ENCODE measurements around the gene OAT. TPM values are rescaled to one million over a fixed set of nuclear protein-coding genes. Genes with fewer than 3 reads are reported as not detected.
A peak's percentile ranks its signal among the peaks of the same experiment; 100 is the strongest.

OAT gene
- total RNA-seq, 6 experiments from 2014 or later: 5.2 to 43.8 (median 20.1) TPM

DNA sequence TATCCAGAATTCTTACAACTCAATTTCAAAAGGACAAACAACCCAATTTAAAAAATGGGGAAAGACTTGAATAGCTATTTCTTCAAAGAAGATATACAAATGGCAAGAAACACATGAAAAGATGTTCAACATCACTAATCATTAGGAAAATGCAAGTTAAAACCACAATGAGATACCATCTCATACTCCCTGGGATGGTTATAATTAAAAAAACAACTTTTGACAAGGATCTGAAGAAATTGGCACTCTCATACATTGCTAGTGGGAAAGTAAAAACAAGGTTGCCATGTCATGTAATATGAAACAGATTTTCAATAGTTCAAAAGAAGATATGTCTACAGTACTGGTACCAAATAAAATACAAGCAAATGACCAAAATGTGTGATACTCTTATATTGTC is 9.0 kb downstream of the OAT start:
- no peak overlapping the region for H3K27ac ChIP-seq
- TF ChIP-seq POLR2A (IDR thresholded peaks at IDR 0.05): no peak
- TF ChIP-seq, protein P1, sequence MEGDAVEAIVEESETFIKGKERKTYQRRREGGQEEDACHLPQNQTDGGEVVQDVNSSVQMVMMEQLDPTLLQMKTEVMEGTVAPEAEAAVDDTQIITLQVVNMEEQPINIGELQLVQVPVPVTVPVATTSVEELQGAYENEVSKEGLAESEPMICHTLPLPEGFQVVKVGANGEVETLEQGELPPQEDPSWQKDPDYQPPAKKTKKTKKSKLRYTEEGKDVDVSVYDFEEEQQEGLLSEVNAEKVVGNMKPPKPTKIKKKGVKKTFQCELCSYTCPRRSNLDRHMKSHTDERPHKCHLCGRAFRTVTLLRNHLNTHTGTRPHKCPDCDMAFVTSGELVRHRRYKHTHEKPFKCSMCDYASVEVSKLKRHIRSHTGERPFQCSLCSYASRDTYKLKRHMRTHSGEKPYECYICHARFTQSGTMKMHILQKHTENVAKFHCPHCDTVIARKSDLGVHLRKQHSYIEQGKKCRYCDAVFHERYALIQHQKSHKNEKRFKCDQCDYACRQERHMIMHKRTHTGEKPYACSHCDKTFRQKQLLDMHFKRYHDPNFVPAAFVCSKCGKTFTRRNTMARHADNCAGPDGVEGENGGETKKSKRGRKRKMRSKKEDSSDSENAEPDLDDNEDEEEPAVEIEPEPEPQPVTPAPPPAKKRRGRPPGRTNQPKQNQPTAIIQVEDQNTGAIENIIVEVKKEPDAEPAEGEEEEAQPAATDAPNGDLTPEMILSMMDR (IDR thresholded peaks at IDR 0.05): no peak
- H3K27me3 ChIP-seq: no peaks in the 10 kb centered on the region
- intact Hi-C loops (cut with DNase I): no loop called here
- ATAC-seq (no peak), DNase-seq (no peak)
- H3K4me1 ChIP-seq: peaks cover 0 to 15% (median 7%) of the 10 kb centered on the region in 4 donors
- H3K36me3 ChIP-seq: peaks cover 0 to 9% (median 0%) of the 10 kb centered on the region in 4 donors
- H3K9me3 ChIP-seq: no peaks in the 10 kb centered on the region
- no peak overlapping the region for H3K4me3 ChIP-seq

DNA sequence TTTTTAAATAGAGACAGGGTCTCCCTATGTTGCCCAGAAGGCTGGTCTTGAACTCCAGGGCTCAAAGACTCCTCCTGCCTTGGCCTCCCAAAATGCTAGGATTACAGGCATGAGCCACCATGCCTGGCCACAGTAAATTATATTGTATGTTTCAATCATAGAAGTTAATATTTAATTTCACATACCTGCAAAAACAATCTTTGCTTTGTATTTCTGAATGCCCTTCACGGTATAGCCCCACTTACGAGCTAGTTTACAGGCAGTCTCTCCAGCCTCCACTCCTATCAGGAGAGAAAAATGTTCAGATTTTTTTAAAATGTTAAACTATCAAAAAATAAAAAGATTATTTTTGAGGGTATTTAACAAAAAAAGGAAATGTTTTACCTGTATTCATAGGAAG is 10.4 kb downstream of the OAT start:
- Histone ChIP-seq H3K36me3 (peaks cover 0 to 14% (median 0%) of the 10 kb centered on the region in 4 donors), H3K4me1 (peaks cover 0 to 11% (median 2%) of the 10 kb centered on the region in 4 donors), H3K9me3 (no peaks in the 10 kb centered on the region), H3K4me3 (no peak overlapping the region), H3K27ac (no peak overlapping the region), H3K27me3 (no peaks in the 10 kb centered on the region)
- no peak for ATAC-seq
- 100% methylated on average over 2 of the region's 2 CpGs for WGBS (ENCODE audit: insufficient coverage, low coverage, low lambda C conversion rate, missing lambda C conversion rate)
- intact Hi-C loops (cut with DNase I): no loop called here
- TF ChIP-seq POLR2A (IDR thresholded peaks at IDR 0.05): no peak
- TF ChIP-seq, protein P1 (IDR thresholded peaks at IDR 0.05): no peak
- no peak for DNase-seq

DNA sequence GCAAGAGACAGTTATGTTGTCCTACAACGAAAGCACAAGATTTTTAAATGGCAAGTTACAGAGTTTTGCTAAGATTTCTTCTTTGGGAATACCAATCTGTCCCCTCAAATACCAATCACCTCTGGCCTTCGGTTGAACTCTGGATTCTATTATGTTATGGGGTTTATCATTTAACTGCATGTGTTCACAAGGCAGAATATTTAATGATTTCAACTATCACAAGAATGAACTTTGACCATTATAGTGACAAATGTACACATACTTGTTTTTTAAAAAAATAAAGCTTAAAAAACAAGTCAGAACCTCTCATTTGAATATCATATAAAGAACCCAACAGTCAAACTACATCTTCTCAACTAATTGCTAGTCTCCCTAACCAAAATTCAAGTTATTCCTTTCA is 11.3 kb downstream of the OAT start:
- no peaks in the 10 kb centered on the region for H3K27me3 ChIP-seq
- peaks cover 0 to 21% (median 0%) of the 10 kb centered on the region in 4 donors for H3K36me3 ChIP-seq
- H3K9me3 ChIP-seq: no peaks in the 10 kb centered on the region
- no peak for TF ChIP-seq POLR2A (IDR thresholded peaks at IDR 0.05)
- TF ChIP-seq, protein P1 (IDR thresholded peaks at IDR 0.05): no peak
- intact Hi-C loops (cut with DNase I): no loop called here
- WGBS (ENCODE audit: insufficient coverage, low coverage, low lambda C conversion rate, missing lambda C conversion rate): 53% methylated on average over 2 of the region's 2 CpGs
- H3K4me3 ChIP-seq: no peak overlapping the region
- DNase-seq (no peak), ATAC-seq (peak in 3 of 4 donors; percentile 40 to 49 (median 46))
- H3K4me1 ChIP-seq: peaks cover 0 to 11% (median 2%) of the 10 kb centered on the region in 4 donors
- no peak overlapping the region for H3K27ac ChIP-seq

DNA sequence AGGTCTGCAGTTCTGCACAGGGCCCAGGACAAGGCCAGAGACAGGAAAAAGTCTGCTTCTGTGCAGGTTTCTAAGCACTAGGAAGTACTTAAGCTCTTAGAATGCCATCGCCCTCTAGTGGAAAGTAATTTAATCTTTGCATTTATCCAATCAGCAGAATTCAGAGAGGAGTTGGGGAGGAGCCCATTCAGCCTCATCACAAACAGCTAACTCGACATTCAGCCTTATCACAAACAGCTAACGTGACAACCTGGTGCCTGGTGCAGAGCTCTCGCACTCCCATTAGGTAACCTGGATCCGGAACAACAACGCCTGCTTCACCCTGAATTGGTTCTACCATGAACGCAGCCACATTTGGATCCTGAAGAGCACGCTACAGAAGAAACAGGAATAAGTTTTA is 15.2 kb downstream of the OAT start:
- Histone ChIP-seq H3K27ac (no peak overlapping the region), H3K4me3 (no peak overlapping the region), H3K27me3 (no peaks in the 10 kb centered on the region), H3K9me3 (no peaks in the 10 kb centered on the region), H3K36me3 (peaks cover 0 to 50% (median 5%) of the 10 kb centered on the region in 4 donors), H3K4me1 (peaks cover 0 to 11% (median 2%) of the 10 kb centered on the region in 4 donors)
- intact Hi-C loops (cut with DNase I): no loop called here
- WGBS (ENCODE audit: insufficient coverage, low coverage, low lambda C conversion rate, missing lambda C conversion rate): 50% methylated on average over 8 of the region's 8 CpGs
- DNase-seq (no peak), ATAC-seq (peak; percentile 95 to 98 (median 97))
- TF ChIP-seq, protein P1 (IDR thresholded peaks at IDR 0.05): peak; percentile 63 to 66 (median 63)
- TF ChIP-seq POLR2A (IDR thresholded peaks at IDR 0.05): no peak

DNA sequence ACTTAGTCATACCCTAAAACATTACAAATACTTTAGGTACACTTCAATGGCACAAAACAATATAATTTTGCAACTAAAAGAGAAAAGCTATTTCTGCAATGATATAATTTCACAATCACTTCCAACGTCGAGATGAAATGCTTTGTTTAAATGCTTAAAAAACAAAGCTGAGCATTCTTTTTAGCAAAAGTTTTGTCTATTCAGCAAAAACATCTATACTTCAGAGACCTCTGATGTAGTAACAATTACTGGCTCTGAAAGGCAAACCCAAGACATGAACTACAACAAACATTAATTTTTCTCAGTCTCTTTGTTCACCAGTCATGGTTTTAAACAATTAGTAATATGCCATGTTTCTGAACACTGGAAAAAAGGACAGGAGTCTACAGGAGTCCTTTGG is 16.4 kb downstream of the OAT start:
- no peaks in the 10 kb centered on the region for H3K27me3 ChIP-seq
- DNase-seq (no peak), ATAC-seq (no peak)
- no peak for TF ChIP-seq POLR2A (IDR thresholded peaks at IDR 0.05)
- TF ChIP-seq, protein P1 (IDR thresholded peaks at IDR 0.05): no peak
- H3K27ac ChIP-seq: no peak overlapping the region
- WGBS (ENCODE audit: insufficient coverage, low coverage, low lambda C conversion rate, missing lambda C conversion rate): 42% methylated on average over 2 of the region's 2 CpGs
- H3K4me1 ChIP-seq: peaks cover 0 to 5% (median 1%) of the 10 kb centered on the region in 4 donors
- no peak overlapping the region for H3K4me3 ChIP-seq
- peaks cover 0 to 61% (median 7%) of the 10 kb centered on the region in 4 donors for H3K36me3 ChIP-seq
- H3K9me3 ChIP-seq: no peaks in the 10 kb centered on the region
- intact Hi-C loops (cut with DNase I): no loop called here
